NCI-H2196 (cell line): ENCODE measurements around the gene LCE2D.
"Not testable (repeated sequence)": the region's sequence is repeated elsewhere in the genome, so short reads cannot be mapped to it uniquely, and the experiment has no call there.

Source experiments
- DNase-seq: peaks from one replicate; lab custom pipeline; 2025; ENCODE audit not compliant: unreplicated experiment; lab: John Stamatoyannopoulos, UW

The LCE2D gene

GRCh38 chr1:152663098-152663497 is at the start of gene LCE2D:
Gene LCE2D, plus strand, starts transcription at chr1:152663380. Its CDS starts 726 bp downstream, at chr1:152664106.
- no peak for DNase-seq

GRCh38 chr1:152613511-152613910 is 49.7 kb upstream of the LCE2D start, which contains the start of gene LCE3B:
Gene LCE3B, plus strand, starts transcription at chr1:152613811. Its CDS starts 0 bp downstream, at chr1:152613811.
- no peak for DNase-seq

- no peak for DNase-seq
Observed at GRCh38 chr1:152621993-152622392, 41.2 kb upstream of the LCE2D start.

- DNase-seq = no peak
Observed at GRCh38 chr1:152622803-152623202, 40.4 kb upstream of the LCE2D start, which contains the start of gene LCE3A. Gene LCE3A, minus strand, starts transcription at chr1:152623103. Its CDS starts 0 bp downstream, at chr1:152623103.

- DNase-seq = no peak
Observed at GRCh38 chr1:152623203-152623844, 39.9 kb upstream of the LCE2D start.

- no peak for DNase-seq
Observed at GRCh38 chr1:152626744-152627143, 36.4 kb upstream of the LCE2D start.

GRCh38 chr1:152630596-152630995 is 32.6 kb upstream of the LCE2D start:
- DNase-seq = no peak

GRCh38 chr1:152640351-152640750 is 22.8 kb upstream of the LCE2D start:
- DNase-seq = no peak

GRCh38 chr1:152643945-152644344 is 19.2 kb upstream of the LCE2D start:
- DNase-seq = no peak

- DNase-seq = no peak
Observed at GRCh38 chr1:152645146-152645545, 18.0 kb upstream of the LCE2D start.

- no peak for DNase-seq
Observed at GRCh38 chr1:152646656-152647055, 16.5 kb upstream of the LCE2D start.

GRCh38 chr1:152654110-152654509 is 9.1 kb upstream of the LCE2D start:
- peak; percentile 44 for DNase-seq

- DNase-seq = no peak
Observed at GRCh38 chr1:152656459-152656858, 6.7 kb upstream of the LCE2D start.

GRCh38 chr1:152657677-152658076 is 5.5 kb upstream of the LCE2D start:
- DNase-seq = no peak

GRCh38 chr1:152658649-152659048 is 4.5 kb upstream of the LCE2D start:
- DNase-seq = no peak

- not testable (repeated sequence) for DNase-seq
Observed at GRCh38 chr1:152666171-152666570, 3.0 kb downstream of the LCE2D start.

GRCh38 chr1:152667648-152668047 is 4.5 kb downstream of the LCE2D start:
- no peak for DNase-seq

GRCh38 chr1:152673016-152673415 is 9.8 kb downstream of the LCE2D start:
- no peak for DNase-seq

- not testable (repeated sequence) for DNase-seq
Observed at GRCh38 chr1:152674983-152675382, 11.8 kb downstream of the LCE2D start, which contains the start of gene LCE2C. Gene LCE2C, plus strand, starts transcription at chr1:152675279. Its CDS starts 737 bp downstream, at chr1:152676016.

GRCh38 chr1:152679459-152679858 is 16.3 kb downstream of the LCE2D start:
- DNase-seq = no peak

GRCh38 chr1:152681616-152682015 is 18.4 kb downstream of the LCE2D start:
- DNase-seq = no peak

GRCh38 chr1:152683846-152684245 is 20.7 kb downstream of the LCE2D start:
- DNase-seq = no peak

- not testable (repeated sequence) for DNase-seq
Observed at GRCh38 chr1:152685823-152686222, 22.6 kb downstream of the LCE2D start, which contains the start of gene LCE2B. Gene LCE2B, plus strand, starts transcription at chr1:152686123. Its CDS starts 721 bp downstream, at chr1:152686844.
